Activated T-cell treated with anti-CD3 and anti-CD28 coated beads, Interleukin-2, amount 50 U/mL, for 48 hours (primary cell): ENCODE data around the gene SEC14L3.
A peak's percentile ranks its signal among the peaks of the same experiment; 100 is the strongest.
"Not testable (repeated sequence)": the region's sequence is repeated elsewhere in the genome, so short reads cannot be mapped to it uniquely, and the experiment has no call there.

Experiments
- DNase-seq, 2 experiments: peaks; one replicate each; pipeline ENCODE4 v3.0.0-alpha.2; 2020

The SEC14L3 gene

GRCh38 chr22:30485362-30485988 is 13.7 kb upstream of the SEC14L3 start:
- peak; percentile 80 to 86 for DNase-seq

GRCh38 chr22:30483169-30483568 is 11.4 kb upstream of the SEC14L3 start:
- no peak for DNase-seq

GRCh38 chr22:30481711-30482110 is 9.9 kb upstream of the SEC14L3 start:
- DNase-seq = no peak

GRCh38 chr22:30479981-30480380 is 8.2 kb upstream of the SEC14L3 start:
- no peak for DNase-seq

- DNase-seq = no peak
Measured at GRCh38 chr22:30474683-30475424, 3.0 kb upstream of the SEC14L3 start.

GRCh38 chr22:30474121-30474520 is 2.3 kb upstream of the SEC14L3 start:
- DNase-seq = no peak

GRCh38 chr22:30472994-30473720 is 1.3 kb upstream of the SEC14L3 start:
- DNase-seq = no peak

- no peak for DNase-seq
Measured at GRCh38 chr22:30470655-30471054, 1.2 kb downstream of the SEC14L3 start.

- DNase-seq = no peak
Measured at GRCh38 chr22:30469165-30469564, 2.7 kb downstream of the SEC14L3 start.

GRCh38 chr22:30460555-30460954 is 11.3 kb downstream of the SEC14L3 start:
- DNase-seq = not testable (repeated sequence)

GRCh38 chr22:30460147-30460546 is 11.7 kb downstream of the SEC14L3 start:
- no peak for DNase-seq

GRCh38 chr22:30459181-30460052 is 12.4 kb downstream of the SEC14L3 start:
- DNase-seq = peak in 1 of 2 experiments; percentile 30

- DNase-seq = no peak
Measured at GRCh38 chr22:30457981-30458380, 13.8 kb downstream of the SEC14L3 start.

GRCh38 chr22:30455075-30455840 is 16.6 kb downstream of the SEC14L3 start:
- no peak for DNase-seq

- peak in 1 of 2 experiments; percentile 45 for DNase-seq
Measured at GRCh38 chr22:30453731-30454510, 17.9 kb downstream of the SEC14L3 start.

- no peak for DNase-seq
Measured at GRCh38 chr22:30452861-30453260, 19.0 kb downstream of the SEC14L3 start.

- not testable (repeated sequence) for DNase-seq
Measured at GRCh38 chr22:30451488-30451887, 20.3 kb downstream of the SEC14L3 start.

GRCh38 chr22:30447656-30448055 is 24.2 kb downstream of the SEC14L3 start:
- no peak for DNase-seq

GRCh38 chr22:30445438-30446145 is 26.2 kb downstream of the SEC14L3 start:
- no peak for DNase-seq

- peak; percentile 78 to 80 for DNase-seq
Measured at GRCh38 chr22:30444632-30445437, 27.0 kb downstream of the SEC14L3 start.
